HG03354 (cell line): Measurements from ENCODE around the gene C16orf54.
A peak's percentile ranks its signal among the peaks of the same experiment; 100 is the strongest.
"Not testable (repeated sequence)": the region's sequence is repeated elsewhere in the genome, so short reads cannot be mapped to it uniquely, and the experiment has no call there.

Experiments
- ATAC-seq: cut with Tn5 transposase; IDR thresholded peaks from one replicate; pipeline ENCODE4 v1.9.1; 2021; ENCODE audit warnings: mild to moderate bottlenecking; ENCODE audit not compliant: unreplicated experiment, poor library complexity, severe bottlenecking

Gene C16orf54

DNA sequence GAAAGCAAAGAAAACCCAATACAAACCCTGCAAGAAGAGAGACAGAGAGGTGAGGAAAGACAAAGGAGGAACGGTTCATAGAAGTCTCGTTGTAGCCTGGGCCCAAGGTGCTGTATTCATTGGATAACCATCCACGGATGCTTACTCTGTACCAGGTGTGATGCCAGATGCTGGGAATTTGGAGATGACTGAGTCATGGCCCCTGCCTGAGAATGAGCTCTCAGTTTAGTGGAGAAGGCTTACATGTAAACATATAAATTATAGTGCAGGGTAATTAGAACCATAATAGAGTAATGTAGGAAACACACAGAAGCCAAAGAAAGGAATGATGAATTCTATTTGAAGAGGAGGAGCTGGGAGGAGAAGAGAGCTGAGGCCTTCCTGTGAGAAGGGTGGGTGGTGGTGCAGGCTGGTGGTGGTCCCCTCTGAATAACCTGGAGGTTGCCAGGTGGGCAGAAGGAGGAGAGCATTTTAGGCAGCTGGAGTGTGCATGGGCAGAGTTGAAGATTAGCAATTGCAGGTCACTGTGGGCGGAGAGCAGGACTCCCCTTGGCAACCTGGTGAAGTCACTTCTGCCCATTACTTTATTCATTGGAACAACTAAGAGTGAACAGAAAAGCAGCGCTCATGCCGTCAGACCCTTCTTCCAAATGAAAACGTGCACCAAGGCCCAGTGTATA lies 24.6 kb upstream of the C16orf54 start:
- no peak for ATAC-seq

- ATAC-seq, result no peak
Measured at GRCh38 chr16:29769507-29769906, 23.7 kb upstream of the C16orf54 start.

DNA sequence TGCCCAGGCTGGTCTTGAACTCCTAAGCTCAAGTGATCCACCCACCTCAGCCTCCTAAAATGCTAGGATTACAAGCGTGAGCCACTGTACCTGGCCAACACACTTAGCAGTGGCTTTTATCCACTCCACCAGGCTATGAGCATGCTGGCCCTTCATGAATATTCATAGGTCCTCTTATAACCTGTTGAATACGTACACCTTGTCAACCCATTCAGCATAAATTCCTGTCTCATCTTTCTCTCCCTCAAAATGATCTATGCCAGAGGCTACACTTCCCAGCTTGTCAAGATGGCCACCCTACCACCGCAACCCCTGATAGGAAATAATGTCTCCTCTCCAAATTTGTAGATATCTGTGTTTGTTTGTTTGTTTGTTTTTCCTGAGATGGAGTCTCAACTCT lies 21.3 kb upstream of the C16orf54 start:
- ATAC-seq, result no peak

- ATAC-seq, result no peak
Measured at GRCh38 chr16:29766571-29766970, 20.8 kb upstream of the C16orf54 start.

- no peak for ATAC-seq
Measured at GRCh38 chr16:29765167-29766032, 19.6 kb upstream of the C16orf54 start.

DNA sequence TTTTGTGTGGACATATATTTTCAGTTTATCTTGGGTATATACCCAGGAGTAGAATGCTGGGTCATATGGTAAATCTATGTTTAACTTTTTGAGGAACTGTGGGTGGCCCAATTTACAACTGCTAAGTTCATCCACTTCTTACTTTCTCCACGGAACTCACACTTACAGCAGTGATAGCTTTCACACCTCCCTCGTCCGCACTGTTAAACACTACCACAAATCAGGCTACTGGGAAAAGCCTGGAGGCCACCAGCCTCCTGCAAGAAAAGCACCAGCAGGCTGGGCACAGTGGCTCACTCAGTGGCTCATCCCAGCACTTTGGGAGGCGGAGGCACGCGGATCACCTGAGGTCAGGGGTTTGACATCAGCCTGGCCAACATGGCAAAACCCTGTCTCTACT lies 17.5 kb upstream of the C16orf54 start:
- ATAC-seq, result no peak

GRCh38 chr16:29761882-29762281 lies 16.1 kb upstream of the C16orf54 start:
- ATAC-seq, result no peak

DNA sequence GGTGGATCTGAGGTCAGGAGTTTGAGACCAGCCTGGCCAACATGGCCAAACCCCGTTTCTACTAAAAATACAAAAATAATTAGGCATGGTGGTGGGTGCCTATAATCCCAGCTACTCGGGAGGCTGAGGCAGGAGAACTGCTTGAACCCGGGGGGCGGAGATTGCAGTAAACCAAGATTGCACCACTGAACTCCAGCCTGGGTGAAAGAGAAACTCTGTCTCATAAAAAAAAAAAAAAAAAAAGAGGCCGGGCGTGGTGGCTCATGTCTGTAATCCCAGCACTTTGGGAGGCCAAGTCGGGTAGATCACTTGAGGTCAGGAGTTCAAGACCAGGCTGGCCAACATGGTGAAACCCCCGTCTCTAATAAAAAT lies 15.5 kb upstream of the C16orf54 start:
- not testable (repeated sequence) for ATAC-seq

- ATAC-seq, result no peak
Measured at GRCh38 chr16:29760567-29761279, 14.9 kb upstream of the C16orf54 start.

- no peak for ATAC-seq
Measured at GRCh38 chr16:29757950-29758466, 12.2 kb upstream of the C16orf54 start.

- ATAC-seq, result not testable (repeated sequence)
Measured at GRCh38 chr16:29757086-29757485, 11.3 kb upstream of the C16orf54 start.

DNA sequence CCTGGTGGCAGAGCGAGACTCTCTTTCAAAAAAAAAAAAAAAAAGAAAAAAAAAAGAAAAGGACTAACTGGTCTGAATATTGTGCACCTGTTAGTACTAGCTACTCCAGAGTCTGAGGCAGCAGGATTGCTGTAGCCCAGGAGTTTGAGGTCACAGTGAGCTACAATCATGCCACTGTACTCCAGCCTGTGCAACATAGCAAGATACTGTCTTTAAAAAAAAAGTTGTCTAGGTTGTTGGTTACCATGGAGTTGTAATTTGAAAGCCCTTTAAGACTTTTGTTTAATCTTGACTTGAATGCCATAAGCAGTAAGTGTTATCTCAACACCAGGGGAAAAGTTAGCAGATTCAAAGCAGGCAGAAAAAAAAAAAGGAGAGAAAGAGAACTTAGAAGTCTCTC lies 10.9 kb upstream of the C16orf54 start:
- no peak for ATAC-seq

- no peak for ATAC-seq
Measured at GRCh38 chr16:29753516-29753915, 7.7 kb upstream of the C16orf54 start.

- not testable (repeated sequence) for ATAC-seq
Measured at GRCh38 chr16:29748760-29749149, 3.0 kb upstream of the C16orf54 start.

DNA sequence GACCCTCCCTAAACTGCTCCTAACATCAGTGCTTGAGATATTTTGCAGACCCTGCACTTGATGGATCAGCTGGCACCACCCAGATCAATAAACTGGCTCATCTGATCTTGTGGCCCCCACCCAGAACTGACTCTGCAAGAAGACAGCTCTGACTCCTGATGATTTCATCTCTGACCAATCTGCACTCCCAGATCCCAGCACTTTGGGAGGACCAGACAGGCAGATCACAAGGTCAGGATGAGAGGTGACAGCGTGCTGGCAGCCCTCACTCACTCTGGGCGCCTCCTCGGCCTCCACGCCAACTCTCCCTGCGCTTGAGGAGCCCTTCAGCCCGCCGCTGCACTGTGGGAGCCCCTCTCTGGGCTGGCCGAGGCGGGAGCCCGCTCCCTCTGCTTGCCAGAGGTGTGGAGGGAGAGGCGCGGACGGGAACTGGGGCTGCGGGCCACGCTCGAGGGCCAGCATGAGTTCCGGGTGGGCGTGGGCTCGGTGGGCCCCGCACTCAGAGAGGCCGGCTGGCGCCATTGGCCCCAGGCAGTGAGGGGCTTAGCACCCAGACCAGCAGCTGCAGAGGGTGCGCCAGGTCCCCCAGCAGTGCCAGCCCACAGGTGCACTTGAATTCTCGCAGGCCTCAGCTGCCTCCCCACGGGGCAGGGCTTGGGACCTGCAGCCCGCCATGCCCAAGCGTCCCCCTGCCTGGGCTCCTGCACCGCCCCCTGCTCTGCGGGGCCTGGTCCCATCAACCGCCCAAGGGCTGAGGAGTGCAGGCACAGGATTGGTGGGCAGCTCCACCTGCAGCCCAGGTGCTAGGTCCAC lies 2.4 kb upstream of the C16orf54 start:
- no peak for ATAC-seq

DNA sequence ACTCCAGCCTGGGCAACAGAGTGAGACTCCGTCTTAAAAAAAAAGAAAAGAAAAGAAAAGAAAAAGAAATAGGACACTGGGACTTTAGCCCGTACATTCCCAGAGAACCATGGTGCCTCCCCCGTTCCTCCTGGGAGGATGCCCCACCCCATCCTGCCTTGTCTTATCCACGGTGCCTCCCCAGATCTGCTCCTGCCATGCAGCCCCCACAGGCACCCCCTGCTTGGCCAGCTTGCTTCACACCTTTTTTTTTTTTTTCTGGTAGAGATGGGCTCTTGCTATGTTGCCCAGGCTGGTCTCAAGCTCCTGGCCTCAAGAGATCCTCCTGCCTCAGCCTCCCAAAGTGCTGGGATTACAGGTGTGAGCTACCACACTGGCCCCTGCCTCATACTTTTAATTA lies 728 bp upstream of the C16orf54 start:
- not testable (repeated sequence) for ATAC-seq

GRCh38 chr16:29745121-29745852 lies 503 bp downstream of the C16orf54 start:
- peak; percentile 60 for ATAC-seq

DNA sequence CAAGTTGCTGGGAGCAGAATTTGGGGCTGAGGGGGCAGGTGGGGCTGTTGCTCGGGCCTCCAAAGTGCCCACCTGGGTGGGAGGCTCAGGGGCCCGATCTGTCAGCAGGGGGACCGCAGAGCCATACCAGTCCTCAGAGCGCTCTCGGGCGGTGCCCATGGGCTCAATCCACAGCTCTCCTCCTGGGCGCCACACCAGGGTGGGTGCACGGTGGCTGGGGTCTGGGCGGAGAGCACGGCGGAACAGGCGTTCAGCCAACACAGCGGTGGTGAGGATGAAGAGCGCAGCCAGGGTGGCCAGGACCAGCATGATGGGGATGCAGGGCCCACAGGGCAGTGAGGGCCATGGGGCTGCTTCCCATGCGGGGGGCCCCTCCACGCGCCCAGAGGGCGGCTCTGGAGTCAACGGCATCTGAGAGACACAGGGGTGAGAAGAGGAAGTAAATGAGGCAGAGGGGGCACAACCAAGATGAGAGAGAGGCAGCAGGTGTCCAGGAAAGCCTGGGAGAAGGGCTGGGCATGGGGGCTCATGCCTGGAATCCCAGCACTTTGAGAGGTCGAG lies 1.2 kb downstream of the C16orf54 start:
- ATAC-seq, result no peak
